Stimulated activated CD4-positive, alpha-beta T cell treated with anti-CD3 and anti-CD28 coated beads, Interleukin-1b, Interleukin-23, amount 100 ng/mL, for 4 hours (primary cell): Measurements from ENCODE around the gene ARHGAP25.

Source experiments
- DNase-seq, 2 donors: peaks; one replicate each; pipeline ENCODE4 v3.0.0-alpha.2; 2020; ENCODE audit warnings: low read depth in 2 of 2

ARHGAP25 gene

DNA sequence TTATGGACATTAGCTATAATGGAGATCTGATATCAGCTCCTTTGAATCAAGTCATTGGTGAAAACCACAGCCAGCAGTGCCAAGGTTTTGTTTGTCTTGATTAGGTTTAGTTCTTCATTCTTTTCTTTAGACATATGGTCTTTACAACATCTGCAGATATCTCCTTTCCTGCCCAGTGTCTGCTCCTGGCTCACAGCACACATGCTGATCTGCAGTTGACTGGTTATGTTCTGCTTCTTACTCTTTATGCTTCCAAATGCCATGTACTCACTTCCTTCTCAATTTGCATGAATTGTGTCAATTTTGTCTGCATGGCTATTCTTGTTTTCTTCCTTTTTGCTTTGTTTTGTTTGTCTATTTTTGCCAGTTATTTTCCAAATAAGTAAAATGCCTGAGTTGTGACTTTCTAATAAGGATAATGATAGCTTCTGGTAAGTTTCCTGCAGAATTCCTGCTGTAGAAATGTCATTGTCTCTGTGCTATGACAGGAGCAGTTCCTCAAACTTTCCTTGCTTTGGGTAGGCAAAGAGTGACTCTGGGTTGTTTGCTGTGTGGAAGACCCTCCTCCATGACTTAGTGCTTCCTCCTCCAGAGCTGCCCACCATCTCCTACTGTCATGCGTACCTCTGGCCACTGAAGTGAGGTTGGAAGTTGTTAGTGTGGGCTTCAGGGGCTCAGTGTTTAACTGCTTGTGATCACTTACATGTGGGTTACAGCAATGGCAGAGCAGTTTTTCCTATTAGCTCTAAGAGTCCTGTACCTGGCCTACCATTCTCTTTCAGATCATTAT, 8.2 kb downstream of the ARHGAP25 start:
- DNase-seq, result no peak

DNA sequence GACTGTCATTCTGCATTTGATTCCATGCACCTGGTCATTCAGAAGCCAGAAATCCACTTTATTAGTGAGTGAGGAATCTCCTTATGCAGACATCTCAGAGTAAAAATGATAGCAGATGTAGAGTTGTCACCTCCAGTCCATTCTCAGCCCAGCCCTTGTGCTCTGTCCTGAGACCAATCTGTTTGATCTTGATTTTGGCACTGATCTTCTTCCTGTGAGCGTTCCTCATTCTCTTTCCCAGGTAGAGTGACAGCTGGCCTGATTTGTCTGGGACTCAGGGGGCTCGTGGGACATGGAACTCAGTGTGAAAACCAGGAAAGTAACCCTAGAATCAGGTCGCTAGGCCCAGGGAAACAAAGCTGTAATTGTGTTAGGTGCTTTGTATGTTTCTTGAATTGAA, 8.9 kb downstream of the ARHGAP25 start:
- no peak for DNase-seq

GRCh38 chr2:68744366-68744912, 9.8 kb downstream of the ARHGAP25 start:
- DNase-seq, result no peak

- DNase-seq, result no peak
These were observed 10.4 kb downstream of the ARHGAP25 start for GRCh38 chr2:68745006-68745405.

DNA sequence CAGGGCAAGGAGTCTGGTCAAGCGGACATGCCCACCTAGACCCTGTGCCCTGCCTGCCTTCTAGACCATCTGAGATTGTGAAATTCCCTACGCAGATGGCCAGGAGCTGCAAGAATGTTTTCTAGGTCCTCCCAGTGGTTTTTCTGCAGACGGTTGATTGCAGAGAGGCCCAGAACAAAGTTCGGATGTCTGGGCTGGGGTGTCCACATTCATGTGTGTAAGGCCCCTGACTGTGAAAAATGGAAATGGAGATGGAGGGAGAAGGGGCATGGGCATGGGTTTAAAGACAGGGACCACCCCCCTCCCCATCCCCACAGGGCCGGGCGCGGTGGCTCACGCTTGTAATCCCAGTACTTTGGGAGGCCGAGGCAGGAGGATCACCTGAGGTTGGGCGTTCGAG, 11.8 kb downstream of the ARHGAP25 start:
- no peak for DNase-seq

- DNase-seq, result no peak
These were observed 12.8 kb downstream of the ARHGAP25 start for GRCh38 chr2:68747413-68747812.

DNA sequence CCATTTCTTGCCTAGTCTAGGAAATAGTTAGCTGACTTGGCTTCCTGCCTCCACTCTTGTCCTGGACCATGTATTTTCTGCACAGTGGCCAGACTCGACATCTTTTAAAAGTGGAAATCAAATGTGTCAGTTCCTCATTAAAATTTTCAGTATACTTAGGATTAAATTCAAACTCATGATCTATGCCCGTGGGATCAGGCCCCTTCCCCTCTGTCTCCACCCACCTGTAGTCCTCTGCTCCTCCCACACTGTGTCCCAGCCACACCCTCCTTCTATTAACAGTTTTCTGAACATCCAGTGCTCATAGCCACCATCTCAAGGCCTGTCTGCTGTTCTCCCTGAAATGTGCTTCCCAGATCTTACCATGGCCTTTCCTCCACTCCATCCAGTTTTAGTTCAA, 13.3 kb downstream of the ARHGAP25 start:
- no peak for DNase-seq

- DNase-seq, result no peak
These were observed 14.0 kb downstream of the ARHGAP25 start for GRCh38 chr2:68748568-68748967.

DNA sequence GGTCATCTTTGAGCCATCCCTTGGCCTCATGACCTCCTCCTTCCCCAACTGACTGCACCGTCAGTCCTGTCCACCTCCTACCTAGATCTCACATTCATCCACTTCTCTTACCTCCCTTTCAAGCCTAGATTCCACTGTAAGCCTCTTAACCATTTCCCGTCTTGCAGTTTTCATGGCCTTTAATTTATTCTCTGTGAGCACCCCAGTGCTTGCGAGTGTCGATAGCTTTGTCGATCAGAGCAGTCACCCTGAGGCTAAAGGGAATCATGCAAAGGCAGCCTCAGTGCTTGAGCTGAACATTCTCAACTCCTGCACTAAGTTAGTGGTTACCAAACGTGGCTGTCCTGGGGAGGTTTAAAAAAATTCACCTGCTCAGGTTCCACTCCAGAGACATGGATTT, 14.7 kb downstream of the ARHGAP25 start:
- no peak for DNase-seq

DNA sequence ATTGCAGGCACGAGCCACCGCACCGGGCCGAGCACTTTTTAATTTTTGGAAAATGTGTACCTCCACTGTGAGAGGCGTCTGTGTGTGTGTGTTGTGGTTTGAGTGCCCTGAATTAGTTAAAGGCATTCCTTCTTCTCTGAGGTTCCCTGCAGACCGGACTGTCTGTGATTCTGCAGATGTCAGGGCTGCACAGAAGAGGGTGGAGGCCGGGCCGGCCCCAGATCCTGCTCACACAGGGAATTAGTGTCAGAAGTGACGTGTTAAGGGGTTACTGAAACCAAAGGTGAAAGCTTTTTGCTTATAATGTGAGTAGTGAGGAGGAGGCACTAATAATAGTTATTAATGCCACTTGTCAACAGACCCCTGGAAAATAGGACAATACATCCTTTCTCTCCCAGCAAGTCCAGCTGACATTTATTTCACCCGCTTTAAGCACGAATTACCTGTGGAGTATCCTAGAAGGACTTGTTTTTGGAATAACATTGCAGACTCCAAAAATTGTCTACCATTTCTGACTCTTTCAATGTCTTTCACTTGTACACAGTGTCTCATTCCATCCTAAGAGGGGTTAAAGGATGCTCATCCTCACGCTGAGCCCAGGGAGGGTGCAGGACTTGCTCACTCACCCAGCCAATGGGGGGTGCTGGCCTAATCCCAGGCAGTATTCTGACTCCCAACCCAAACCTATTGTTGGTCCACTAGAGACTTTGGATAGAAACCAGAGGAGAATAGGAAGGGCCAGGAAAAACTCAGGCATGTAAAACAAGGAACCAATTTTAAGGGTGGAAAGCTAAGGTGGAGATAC, 16.2 kb downstream of the ARHGAP25 start:
- DNase-seq, result no peak

DNA sequence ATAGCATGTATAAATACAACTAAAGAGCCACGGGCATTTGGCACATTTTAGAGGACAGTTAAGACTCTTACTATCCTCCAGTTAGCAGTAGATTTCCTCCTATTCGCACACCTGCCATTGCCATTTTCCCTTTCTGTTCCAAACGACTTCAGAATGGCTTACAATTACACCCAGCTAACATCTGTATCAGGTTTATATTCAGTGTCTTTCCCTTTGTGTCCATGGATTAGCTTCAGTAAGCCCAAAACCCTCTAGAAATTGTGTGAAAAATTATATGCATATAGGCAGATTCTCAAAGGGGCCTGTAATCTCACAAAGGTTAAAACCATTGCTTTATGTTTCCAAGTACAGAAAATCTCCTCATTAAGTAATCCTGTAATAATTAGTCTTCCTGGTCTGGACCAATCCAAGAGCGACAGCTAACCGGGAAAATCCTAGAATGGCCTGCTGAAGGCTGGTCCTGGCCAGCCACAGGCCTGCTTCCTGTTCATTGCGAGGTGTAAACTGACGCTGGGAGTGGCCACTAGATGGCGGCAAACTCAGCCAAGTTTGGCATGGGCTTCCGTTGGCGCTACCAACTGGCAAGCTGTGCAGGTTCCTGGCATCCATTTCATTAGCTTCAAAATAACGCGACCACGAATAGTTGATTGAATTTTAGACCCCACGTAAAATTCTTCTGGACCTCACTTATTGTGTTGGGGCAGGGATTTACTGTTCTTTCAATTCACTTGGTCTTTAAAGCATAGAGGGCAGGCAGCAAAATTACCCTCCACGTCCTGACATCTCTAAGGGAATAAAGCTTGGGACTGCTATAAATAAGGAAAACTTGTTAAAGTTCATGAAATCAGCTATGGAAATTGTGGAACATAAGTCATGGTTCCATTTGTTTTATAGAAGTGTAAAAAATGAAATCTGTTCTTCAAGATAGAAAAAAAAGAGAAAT, 17.1 kb downstream of the ARHGAP25 start:
- peak; percentile 89 to 90 for DNase-seq

GRCh38 chr2:68753318-68753717, 18.7 kb downstream of the ARHGAP25 start:
- no peak for DNase-seq

- no peak for DNase-seq
These were observed 20.5 kb downstream of the ARHGAP25 start for GRCh38 chr2:68755071-68755470.

- DNase-seq, result no peak
These were observed 21.6 kb downstream of the ARHGAP25 start for GRCh38 chr2:68756178-68756577.

GRCh38 chr2:68757081-68757480, 22.5 kb downstream of the ARHGAP25 start:
- no peak for DNase-seq

DNA sequence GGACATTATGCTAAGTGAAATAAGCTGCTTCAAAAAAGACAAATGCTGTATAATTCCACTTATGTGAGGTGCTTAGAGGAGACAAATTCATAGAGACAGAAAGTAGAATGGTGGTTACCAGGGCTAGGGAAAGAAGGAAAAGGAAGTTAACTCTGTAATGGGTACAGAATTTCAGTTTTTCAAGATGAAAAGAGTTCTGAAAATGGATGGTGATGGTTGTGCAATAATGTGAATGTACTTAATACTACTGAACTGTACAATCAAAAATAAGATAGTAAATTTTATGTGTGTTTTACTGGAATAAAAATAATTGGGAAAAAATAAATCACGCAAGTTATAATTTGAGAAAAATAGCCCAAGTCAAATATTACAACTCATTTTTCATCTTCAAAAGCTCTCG, 27.5 kb downstream of the ARHGAP25 start:
- no peak for DNase-seq

GRCh38 chr2:68762665-68763064, 28.1 kb downstream of the ARHGAP25 start:
- no peak for DNase-seq

- no peak for DNase-seq
These were observed 29.6 kb downstream of the ARHGAP25 start for GRCh38 chr2:68764041-68764805.

GRCh38 chr2:68764806-68765311, 30.2 kb downstream of the ARHGAP25 start:
- DNase-seq, result no peak

- no peak for DNase-seq
These were observed 31.2 kb downstream of the ARHGAP25 start for GRCh38 chr2:68765739-68766375.
